DMS 273 (cell line): Measurements from ENCODE around the gene VEPH1.

Experiments
- DNase-seq: peaks from one replicate; lab custom pipeline; 2025; ENCODE audit not compliant: unreplicated experiment; lab: John Stamatoyannopoulos, UW

Gene VEPH1

DNA sequence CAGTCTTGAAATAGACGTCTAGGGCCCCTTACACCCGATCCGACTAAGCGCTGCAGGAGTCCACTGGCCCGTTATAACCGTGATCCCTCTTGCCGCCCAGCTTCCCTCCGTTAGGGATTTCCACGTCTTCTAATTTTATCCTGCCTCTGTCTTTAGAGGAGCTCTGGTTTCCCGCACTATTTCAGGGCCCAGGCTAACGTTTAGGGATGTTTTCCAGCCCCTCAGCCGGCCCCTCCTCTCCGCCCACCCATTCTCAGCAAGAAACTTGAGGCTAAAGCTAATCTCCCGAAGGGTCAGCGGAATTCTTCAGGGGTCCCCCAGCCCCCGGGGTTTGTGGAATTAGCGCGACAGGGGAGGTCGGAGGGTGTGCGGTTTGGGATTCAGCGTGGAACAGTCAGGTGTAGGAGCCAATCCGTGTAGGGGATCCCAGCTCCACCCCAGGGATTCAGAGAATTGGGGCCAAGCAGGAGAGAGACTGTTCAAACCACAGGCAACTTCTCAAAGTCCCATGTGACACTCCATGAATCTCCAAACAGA lies 65.0 kb downstream of the VEPH1 start:
- DNase-seq = peak; percentile 79

DNA sequence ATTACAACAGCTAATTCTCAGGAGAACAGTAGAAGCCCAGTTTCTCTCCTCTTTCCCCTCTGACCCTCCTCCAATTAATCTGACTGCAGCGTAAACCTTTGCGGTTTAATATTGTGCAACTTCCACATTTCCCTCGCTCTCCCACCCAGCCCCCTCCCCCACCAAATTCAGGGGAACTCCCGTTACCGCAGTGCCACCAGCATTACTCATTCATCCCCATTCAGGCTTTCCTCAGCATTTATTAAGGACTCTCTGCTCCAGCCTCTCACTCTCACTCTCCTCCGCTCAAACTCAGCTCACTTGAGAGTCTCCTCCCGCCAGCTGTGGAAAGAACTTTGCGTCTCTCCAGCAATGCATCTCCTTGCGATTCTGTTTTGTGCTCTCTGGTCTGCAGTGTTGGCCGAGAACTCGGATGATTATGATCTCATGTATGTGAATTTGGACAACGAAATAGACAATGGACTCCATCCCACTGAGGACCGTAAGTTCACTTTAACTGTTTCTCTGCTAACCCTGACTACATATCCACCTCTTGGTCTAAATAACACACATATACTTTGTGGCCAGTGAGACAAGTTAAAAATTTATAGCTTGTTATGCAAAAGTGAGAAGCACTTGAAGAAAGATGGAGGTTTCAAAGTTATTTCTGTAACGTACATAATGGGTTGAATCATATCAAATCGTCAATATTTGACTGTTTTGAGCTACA lies 66.5 kb downstream of the VEPH1 start, which contains the start of gene PTX3:
Gene PTX3, plus strand, starts transcription at position 268 of the 709 bp plus-strand sequence. Its CDS starts 84 bp downstream, at position 352.
- DNase-seq = peak; percentile 82

GRCh38 chr3:157429708-157430107 lies 73.5 kb downstream of the VEPH1 start:
- no peak for DNase-seq

DNA sequence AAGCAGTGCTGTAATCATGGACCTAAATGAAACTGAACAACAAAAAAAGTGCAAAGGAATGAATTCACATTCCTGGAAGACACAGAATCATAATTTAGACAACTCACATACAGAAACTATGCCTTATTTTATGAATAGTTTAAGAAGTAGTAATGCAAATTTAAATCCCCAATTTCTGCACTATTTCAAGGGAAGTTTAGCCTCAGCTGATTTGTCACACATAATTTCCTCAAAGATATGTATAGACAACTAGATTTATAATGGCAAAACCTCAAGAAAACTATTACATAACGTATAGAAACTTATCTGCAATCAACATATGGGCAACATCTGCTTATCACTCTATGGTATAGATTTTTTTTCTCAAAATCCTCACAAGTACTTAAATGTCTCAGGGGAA lies 74.4 kb downstream of the VEPH1 start:
- DNase-seq = peak; percentile 28

DNA sequence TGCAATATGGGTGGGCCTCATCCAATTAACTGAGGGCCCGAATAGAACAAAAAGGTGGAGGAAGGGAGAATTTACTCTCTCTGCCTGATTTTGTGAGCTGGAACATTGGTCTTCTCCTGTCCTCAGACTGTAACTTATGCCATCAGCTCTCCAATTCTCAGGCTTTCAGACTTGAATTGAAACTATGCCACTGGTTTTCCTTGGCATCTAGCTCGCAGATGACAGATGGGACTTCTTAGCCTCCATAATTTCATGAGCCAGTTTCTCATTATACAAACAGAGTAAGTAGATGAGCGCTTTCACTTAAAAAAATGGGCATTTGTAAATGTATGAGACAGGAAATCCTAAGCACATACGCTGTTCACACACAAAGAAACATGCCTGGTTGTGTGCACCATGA lies 75.3 kb downstream of the VEPH1 start:
- peak; percentile 91 for DNase-seq

DNA sequence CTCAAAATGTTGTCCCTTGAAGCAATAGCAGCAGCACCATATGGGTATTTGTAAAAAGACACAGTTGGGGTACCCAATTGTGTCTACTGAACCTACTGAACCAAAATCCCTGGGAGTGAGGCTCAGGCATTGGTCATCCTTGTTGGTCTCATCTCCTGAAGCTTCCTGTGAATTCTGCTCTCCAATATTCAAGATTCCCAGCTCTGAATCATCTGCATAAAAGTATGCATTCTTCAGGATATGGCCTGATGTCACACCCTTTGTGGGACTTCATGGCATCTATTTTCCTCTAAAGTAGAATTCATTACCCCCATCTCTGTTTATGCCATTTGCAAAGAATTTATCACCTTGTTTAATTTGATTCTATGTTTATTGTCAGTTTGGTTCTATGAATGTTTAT lies 79.9 kb downstream of the VEPH1 start:
- DNase-seq = no peak

DNA sequence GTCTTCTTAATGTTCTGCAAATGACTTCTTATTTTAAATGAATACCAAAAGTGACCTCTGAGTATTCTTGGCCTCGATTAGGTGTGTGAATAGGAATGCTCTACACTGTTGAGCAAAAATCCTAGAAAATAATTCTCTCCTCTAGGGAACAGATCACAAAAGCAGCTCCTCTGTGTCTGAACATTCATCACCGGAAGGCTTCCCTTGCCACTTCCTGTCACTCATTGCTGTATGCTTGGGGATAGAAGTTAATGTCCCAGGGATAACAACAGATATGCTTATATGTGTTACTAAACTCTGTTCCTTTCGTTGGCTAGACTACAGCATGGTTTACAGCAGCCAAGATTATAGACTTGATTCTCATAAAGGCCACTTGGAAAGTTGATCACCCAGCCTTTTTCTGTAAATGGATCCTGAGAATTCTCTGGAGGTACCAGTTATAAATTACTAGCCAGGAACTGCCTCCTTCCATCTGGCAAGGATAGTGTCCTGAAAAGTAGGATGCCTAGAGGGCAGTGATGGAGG lies 82.5 kb downstream of the VEPH1 start:
- DNase-seq = peak; percentile 71

- DNase-seq = no peak
Measured at GRCh38 chr3:157418104-157418503, 85.1 kb downstream of the VEPH1 start.

- DNase-seq = no peak
Measured at GRCh38 chr3:157417247-157417646, 86.0 kb downstream of the VEPH1 start.

- peak; percentile 25 for DNase-seq
Measured at GRCh38 chr3:157416347-157417087, 86.7 kb downstream of the VEPH1 start.

DNA sequence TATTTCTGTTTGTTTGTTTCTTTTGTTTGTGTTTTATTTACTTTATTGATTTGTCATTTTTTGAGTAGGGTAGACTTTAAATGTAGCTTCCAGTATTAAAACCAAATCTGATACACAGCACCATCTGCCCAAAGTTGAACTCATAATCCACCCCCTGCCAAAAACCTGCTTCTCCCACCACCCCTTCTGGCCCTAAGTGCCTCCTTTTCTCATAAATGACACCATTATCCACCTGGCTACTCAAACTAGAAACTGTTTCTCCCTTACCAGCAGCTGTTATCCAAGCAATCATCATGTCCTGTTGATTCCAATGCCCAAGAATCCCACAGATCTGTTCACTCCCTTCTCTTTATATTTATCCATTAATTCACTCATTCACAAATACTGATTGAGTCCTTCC lies 88.4 kb downstream of the VEPH1 start:
- DNase-seq = peak; percentile 98

- DNase-seq = peak; percentile 78
Measured at GRCh38 chr3:157412323-157412855, 90.8 kb downstream of the VEPH1 start.

DNA sequence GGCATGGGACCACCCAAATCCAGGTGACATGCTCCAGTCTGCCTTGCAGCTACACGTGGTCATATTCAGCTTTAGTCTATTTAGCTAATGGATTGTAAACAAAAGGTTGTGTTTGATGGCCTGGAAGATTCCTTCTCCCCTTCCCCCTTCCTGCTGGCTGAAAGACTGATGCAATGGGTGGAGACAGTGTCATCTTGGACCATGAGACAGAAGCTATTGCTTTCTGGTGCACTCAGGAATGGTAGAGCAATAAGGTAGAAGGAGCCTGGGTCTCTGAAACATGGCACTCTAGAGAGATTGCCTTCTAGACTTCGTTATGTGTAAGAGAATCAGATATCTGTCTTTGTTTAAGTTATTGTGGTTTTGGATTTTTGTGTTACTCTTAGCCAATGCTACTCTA lies 92.3 kb downstream of the VEPH1 start:
- DNase-seq = no peak

- DNase-seq = peak; percentile 83
Measured at GRCh38 chr3:157409516-157409915, 93.7 kb downstream of the VEPH1 start.

GRCh38 chr3:157408499-157409149 lies 94.6 kb downstream of the VEPH1 start:
- peak; percentile 28 for DNase-seq

- no peak for DNase-seq
Measured at GRCh38 chr3:157407769-157408168, 95.4 kb downstream of the VEPH1 start.

DNA sequence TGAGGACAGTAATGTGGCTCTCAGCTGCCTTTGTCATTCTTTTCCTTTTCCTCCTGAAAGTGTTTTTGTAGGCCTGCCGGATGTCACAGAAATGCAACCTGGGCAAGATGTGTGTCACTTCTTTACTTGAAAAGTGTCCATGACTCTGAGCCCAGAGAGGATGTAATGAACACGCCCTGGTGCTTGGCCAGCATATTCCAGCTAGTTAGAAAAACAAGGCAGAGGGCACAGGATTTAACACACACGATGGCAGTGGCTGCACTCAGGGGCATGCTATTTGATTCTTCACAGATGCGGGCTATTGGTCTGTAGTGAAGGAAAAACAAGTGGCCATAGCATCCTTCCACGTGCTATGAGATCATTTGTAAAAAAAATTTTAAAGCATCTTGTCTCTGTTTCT lies 96.8 kb downstream of the VEPH1 start:
- peak; percentile 24 for DNase-seq

GRCh38 chr3:157405457-157405856 lies 97.8 kb downstream of the VEPH1 start:
- peak; percentile 51 for DNase-seq

- DNase-seq = no peak
Measured at GRCh38 chr3:157404381-157404780, 98.8 kb downstream of the VEPH1 start.

GRCh38 chr3:157398598-157398997 lies 104.6 kb downstream of the VEPH1 start:
- no peak for DNase-seq

GRCh38 chr3:157394411-157394810 lies 108.8 kb downstream of the VEPH1 start:
- DNase-seq = peak; percentile 19
